Measurements from ENCODE around the gene RPL27A.

Gene RPL27A

GRCh38 chr11:8702598-8702915, 20.0 kb downstream of the RPL27A start:
- no peak for DNase-seq

GRCh38 chr11:8704136-8704535, 21.5 kb downstream of the RPL27A start:
- DNase-seq, result no peak

GRCh38 chr11:8705146-8705545, 22.6 kb downstream of the RPL27A start:
- no peak for DNase-seq

GRCh38 chr11:8706673-8707432, 24.3 kb downstream of the RPL27A start:
- no peak for DNase-seq

GRCh38 chr11:8707541-8708191, 25.1 kb downstream of the RPL27A start:
- no peak for DNase-seq

GRCh38 chr11:8709002-8709672, 26.5 kb downstream of the RPL27A start:
- DNase-seq, result no peak

- DNase-seq, result no peak
These were observed 27.2 kb downstream of the RPL27A start for GRCh38 chr11:8709777-8710176.

GRCh38 chr11:8711895-8712442, 29.4 kb downstream of the RPL27A start:
- no peak for DNase-seq

- DNase-seq, result no peak
These were observed 29.9 kb downstream of the RPL27A start for GRCh38 chr11:8712506-8712905.

GRCh38 chr11:8713760-8714454, 31.3 kb downstream of the RPL27A start:
- no peak for DNase-seq

- no peak for DNase-seq
These were observed 32.1 kb downstream of the RPL27A start for GRCh38 chr11:8714622-8715225.

GRCh38 chr11:8715501-8715900, 32.9 kb downstream of the RPL27A start:
- no peak for DNase-seq

- DNase-seq, result no peak
These were observed 34.9 kb downstream of the RPL27A start for GRCh38 chr11:8717544-8717875.

GRCh38 chr11:8717876-8718753, 35.5 kb downstream of the RPL27A start:
- DNase-seq, result no peak

GRCh38 chr11:8719211-8719649, 36.6 kb downstream of the RPL27A start:
- DNase-seq, result no peak

GRCh38 chr11:8719721-8720120, 37.1 kb downstream of the RPL27A start:
- DNase-seq, result no peak

GRCh38 chr11:8720352-8720751, 37.8 kb downstream of the RPL27A start:
- no peak for DNase-seq

GRCh38 chr11:8720868-8721608, 38.4 kb downstream of the RPL27A start:
- no peak for DNase-seq

GRCh38 chr11:8721609-8722500, 39.3 kb downstream of the RPL27A start:
- no peak for DNase-seq

GRCh38 chr11:8722809-8723208, 40.2 kb downstream of the RPL27A start:
- DNase-seq, result no peak

All from stimulated activated CD4-positive, alpha-beta T cell treated with anti-CD3 and anti-CD28 coated beads, Interleukin-1b, Interleukin-23, amount 100 ng/mL, for 48 hours (primary cell).